H1 (cell line): ENCODE measurements around the gene ST6GALNAC3. TPM values are rescaled to one million over a fixed set of nuclear protein-coding genes. Genes with fewer than 3 reads are reported as not detected.

Source experiments
- ATF2 ChIP-seq: IDR thresholded peaks from 2 replicates; pipeline ENCODE4 v1.6.1; 2012; ENCODE audit warnings: low read length, inconsistent platforms
- ATF3 ChIP-seq: IDR thresholded peaks from 2 replicates; pipeline ENCODE4 v1.6.1; 2011; ENCODE audit warnings: low read depth, mild to moderate bottlenecking, low read length; ENCODE audit not compliant: insufficient read depth
- CTCF ChIP-seq, 3 experiments: IDR thresholded peaks; 1 replicate in 2 of 3; 2 replicates in 1 of 3; pipeline versions ENCODE4 v1.5.1 to v1.6.1; 2011; ENCODE audit warnings: low read length in 3 of 3, mild to moderate bottlenecking in 3 of 3, inconsistent platforms in 2 of 3, low read depth in 1 of 3, moderate library complexity in 1 of 3; ENCODE audit not compliant: insufficient read depth in 1 of 3; ENCODE audit errors: control extremely low read depth in 1 of 3
- GABPA ChIP-seq: IDR thresholded peaks from 2 replicates; pipeline ENCODE4 v1.6.1; 2011; ENCODE audit warnings: mild to moderate bottlenecking, low read length, moderate library complexity, borderline replicate concordance; ENCODE audit not compliant: insufficient read depth
- HDAC6 ChIP-seq: IDR thresholded peaks from one replicate; pipeline ENCODE4 v1.7.1; 2012; ENCODE audit warnings: low read depth, mild to moderate bottlenecking, inconsistent platforms, low read length, moderate library complexity
- POLR2A ChIP-seq, 2 experiments: IDR thresholded peaks; 1 replicate in 1 of 2; 2 replicates in 1 of 2; pipeline ENCODE4 v1.6.1; 2011; ENCODE audit warnings: low read depth in 2 of 2, low read length in 2 of 2, mild to moderate bottlenecking in 2 of 2; ENCODE audit errors: control extremely low read depth in 1 of 2
- POU5F1 ChIP-seq: IDR thresholded peaks from 2 replicates; pipeline ENCODE4 v1.6.1; 2011; ENCODE audit warnings: low read depth, mild to moderate bottlenecking, low read length, moderate library complexity
- SP4 ChIP-seq: IDR thresholded peaks from 2 replicates; pipeline ENCODE4 v1.6.1; 2012; ENCODE audit warnings: low read length, inconsistent platforms
- TAF1 ChIP-seq: IDR thresholded peaks from 2 replicates; pipeline ENCODE4 v1.6.1; 2011; ENCODE audit warnings: mild to moderate bottlenecking, low read depth, low read length
- USF2 ChIP-seq: IDR thresholded peaks from 2 replicates; pipeline ENCODE4 v1.6.1; 2011; ENCODE audit warnings: low read length, improper control_type of control experiment
- YY1 ChIP-seq: IDR thresholded peaks from 2 replicates; pipeline ENCODE4 v1.6.1; 2011; ENCODE audit warnings: low read depth, mild to moderate bottlenecking, low read length
- polyA plus RNA-seq, 7 experiments: library from polyadenylated mRNA; depleted of rRNA in 3 of 7; stranded (reverse) in 5 of 7; unstranded in 2 of 7; fragments of >200 nt in 5 of 7; fragments of 200-250 nt in 2 of 7; gene quantifications; 1 replicate in 5 of 7; 2 replicates in 1 of 7; 4 replicates in 1 of 7; pipeline versions ENCODE4 v1.2.1 to v1.2.3, GENCODE V29; 2011 to 2013; ENCODE audit warnings: missing spikeins in 2 of 7, mixed read lengths in 2 of 7
- total RNA-seq: library from RNA; stranded (reverse); fragmentation: NEBNext Ultra II Directional; extraction: Animal tissue kit (Norgen Biotek cat#: 25700); gene quantifications from 2 replicates; pipeline ENCODE4 v1.2.1, GENCODE V29; 2021

ST6GALNAC3 gene
- total and polyA plus RNA-seq, 2 of the 8 experiments (the other 6 are each of a cell fraction or from before 2014, with no cell fraction given) = 4.9 to 19.0 TPM

GRCh38 chr1:76074321-76075187, at the start of gene ST6GALNAC3 (continued):
- TF ChIP-seq CTCF (IDR thresholded peaks at IDR 0.05; ENCODE audit: control extremely low read depth in 1 of 3, insufficient read depth in 1 of 3, low read depth in 1 of 3, low read length in 3 of 3) = no peak
- peak; percentile 33 to 85 for TF ChIP-seq POLR2A (IDR thresholded peaks at IDR 0.05; ENCODE audit: control extremely low read depth in 1 of 2, low read depth in 2 of 2, low read length in 2 of 2)
- peak; percentile 90 for TF ChIP-seq TAF1
- no peak for TF ChIP-seq POU5F1
- TF ChIP-seq HDAC6 = no peak
- TF ChIP-seq YY1 = peak; percentile 6; the same call in 1 of the 2 replicates
- no peak for TF ChIP-seq SP4
- peak; percentile 86 for TF ChIP-seq USF2
- TF ChIP-seq GABPA = no peak
- TF ChIP-seq ATF3 = peak; percentile 45; the same call in 1 of the 2 replicates
- no peak for TF ChIP-seq ATF2
